IMR-90 (cell line): ENCODE results near the gene NPTN. TPM values are rescaled to one million over a fixed set of nuclear protein-coding genes. Genes with fewer than 3 reads are reported as not detected.

Experiments used
- ATAC-seq: fragments of 200-7000 bp; cut with Tn5 transposase; 2 replicates; pipeline ENCODE4 v1.9.1; 2020; ENCODE audit warnings: low read depth, mild to moderate bottlenecking, moderate library complexity
- BruUV-seq: library from RNA; stranded (reverse); fragments of 400-500 nt; replicated peaks from 2 replicates; lab custom pipeline; 2021; lab: Mats Ljungman, UMichigan
- CTCF ChIA-PET: fragments of 300-600 bp; formaldehyde crosslinking; extraction: SDS; loops from one replicate; lab custom pipeline; 2021; ENCODE audit warnings: antibody characterized with exemption; lab: Yijun Ruan, JAX
- POLR2A ChIA-PET: fragments of 300-600 bp; sonication (Branson Sonifier 250); formaldehyde crosslinking; loops from one replicate; lab custom pipeline; 2022; ENCODE audit warnings: antibody characterized with exemption; ENCODE audit not compliant: unreplicated experiment; lab: Charles Lee
- DNase-seq: peaks from one replicate; pipeline ENCODE4 v3.0.0; 2013
- H2AFZ ChIP-seq: replicated peaks from 2 replicates; pipeline ENCODE3; 2013; ENCODE audit warnings: low read length, mild to moderate bottlenecking; ENCODE audit not compliant: poor library complexity
- H2AK5ac ChIP-seq: 2 replicates; pipeline ENCODE4 v1.6.1; 2013; ENCODE audit warnings: low read depth, low read length, inconsistent platforms
- H2AK9ac ChIP-seq: replicated peaks from 2 replicates; pipeline ENCODE3; 2013; ENCODE audit warnings: mild to moderate bottlenecking, low read depth, low read length, moderate library complexity; ENCODE audit not compliant: poor library complexity
- H2BK120ac ChIP-seq: 2 replicates; pipeline ENCODE4 v1.6.1; 2013; ENCODE audit warnings: low read depth, low read length, inconsistent platforms
- H2BK15ac ChIP-seq: 3 replicates; pipeline ENCODE4 v1.6.1; 2013; ENCODE audit warnings: low read depth, low read length, inconsistent platforms
- H2BK20ac ChIP-seq: 2 replicates; pipeline ENCODE4 v1.6.1; 2013; ENCODE audit warnings: low read depth, mild to moderate bottlenecking, inconsistent platforms, low read length, moderate library complexity
- H2BK5ac ChIP-seq: 2 replicates; pipeline ENCODE4 v1.6.1; 2013; ENCODE audit warnings: mild to moderate bottlenecking, low read depth, low read length, inconsistent platforms; ENCODE audit not compliant: poor library complexity, severe bottlenecking
- H3K14ac ChIP-seq: replicated peaks from 2 replicates; pipeline ENCODE4 v1.6.1; 2013; ENCODE audit warnings: low read depth, low read length, inconsistent platforms
- H3K18ac ChIP-seq: 2 replicates; pipeline ENCODE4 v1.6.1; 2013; ENCODE audit warnings: low read depth, low read length, control low read depth
- H3K23ac ChIP-seq: 2 replicates; pipeline ENCODE4 v1.6.1; 2013; ENCODE audit warnings: low read depth, low read length, inconsistent platforms
- H3K27ac ChIP-seq: 2 replicates; pipeline ENCODE4 v1.5.1; 2013; ENCODE audit warnings: mild to moderate bottlenecking, control low read depth, low read length; ENCODE audit not compliant: insufficient read depth
- H3K27me3 ChIP-seq: 2 replicates; pipeline ENCODE4 v1.6.1; 2013; ENCODE audit warnings: low read length; ENCODE audit not compliant: control insufficient read depth, insufficient read depth
- H3K36me3 ChIP-seq: 2 replicates; pipeline ENCODE4 v1.6.1; 2013; ENCODE audit warnings: low read length, mixed read lengths; ENCODE audit not compliant: control insufficient read depth, insufficient read depth
- H3K4ac ChIP-seq: 2 replicates; pipeline ENCODE4 v1.6.1; 2013; ENCODE audit warnings: low read depth, low read length, inconsistent platforms
- H3K4me1 ChIP-seq: 2 replicates; pipeline ENCODE4 v1.6.1; 2013; ENCODE audit warnings: low read length, mixed read lengths; ENCODE audit not compliant: control insufficient read depth, insufficient read depth
- H3K4me2 ChIP-seq: 2 replicates; pipeline ENCODE4 v1.6.1; 2013; ENCODE audit warnings: low read depth, mild to moderate bottlenecking, control low read depth, low read length, moderate library complexity
- H3K4me3 ChIP-seq: 2 replicates; pipeline ENCODE4 v1.5.1; 2013; ENCODE audit warnings: low read depth, mild to moderate bottlenecking, control low read depth, low read length, moderate library complexity; ENCODE audit not compliant: insufficient read depth
- H3K56ac ChIP-seq: 2 replicates; pipeline ENCODE4 v1.6.1; 2013; ENCODE audit warnings: low read length, inconsistent platforms; ENCODE audit not compliant: insufficient read depth; ENCODE audit errors: extremely low read depth
- H3K79me1 ChIP-seq, 2 experiments: 2 replicates each; pipeline ENCODE4 v1.6.1; 2013; ENCODE audit warnings: low read length in 2 of 2, inconsistent platforms in 1 of 2, low read depth in 1 of 2
- H3K9ac ChIP-seq: 2 replicates; pipeline ENCODE4 v1.6.1; 2013; ENCODE audit warnings: low read depth, low read length, control low read depth
- H3K9me1 ChIP-seq: 2 replicates; pipeline ENCODE4 v1.6.1; 2013; ENCODE audit warnings: low read length, inconsistent platforms; ENCODE audit not compliant: insufficient read depth
- H3K9me3 ChIP-seq: 2 replicates; pipeline ENCODE4 v1.6.1; 2013; ENCODE audit warnings: low read length; ENCODE audit not compliant: control insufficient read depth, insufficient read depth
- H4K20me1 ChIP-seq: 2 replicates; pipeline ENCODE4 v1.6.1; 2013; ENCODE audit warnings: low read length, inconsistent platforms; ENCODE audit not compliant: insufficient read depth
- H4K5ac ChIP-seq: 2 replicates; pipeline ENCODE4 v1.6.1; 2013; ENCODE audit warnings: mild to moderate bottlenecking, low read depth, low read length, control low read depth
- H4K8ac ChIP-seq, 2 experiments: 2 replicates each; pipeline ENCODE4 v1.6.1; 2013; ENCODE audit warnings: low read depth in 2 of 2, low read length in 2 of 2, control low read depth in 1 of 2, inconsistent platforms in 1 of 2
- H4K91ac ChIP-seq: 2 replicates; pipeline ENCODE4 v1.6.1; 2013; ENCODE audit warnings: low read depth, low read length, inconsistent platforms; ENCODE audit not compliant: insufficient read depth
- BHLHE40 ChIP-seq: fragments of 150-350 bp; IDR thresholded peaks from 2 replicates; pipeline ENCODE4 v1.6.1; 2016; ENCODE audit warnings: mild to moderate bottlenecking, low read depth, low read length
- CEBPB ChIP-seq: IDR thresholded peaks from 2 replicates; pipeline ENCODE4 v1.6.1; 2012; ENCODE audit warnings: low read depth, low read length, improper control_type of control experiment
- CHD1 ChIP-seq: IDR thresholded peaks from 2 replicates; pipeline ENCODE4 v1.6.1; 2012; ENCODE audit warnings: low read depth, low read length, improper control_type of control experiment
- FOS ChIP-seq: fragments of 150-350 bp; IDR thresholded peaks from 2 replicates; pipeline ENCODE4 v1.6.1; 2016; ENCODE audit warnings: low read depth, low read length
- MAFK ChIP-seq: IDR thresholded peaks from 2 replicates; pipeline ENCODE4 v1.6.1; 2012; ENCODE audit warnings: low read depth, low read length, improper control_type of control experiment
- MAZ ChIP-seq: IDR thresholded peaks from 2 replicates; pipeline ENCODE4 v1.6.1; 2012; ENCODE audit warnings: low read depth, mild to moderate bottlenecking, low read length, improper control_type of control experiment, moderate library complexity, borderline replicate concordance
- MXI1 ChIP-seq: IDR thresholded peaks from 2 replicates; pipeline ENCODE4 v1.6.1; 2012; ENCODE audit warnings: low read depth, mild to moderate bottlenecking, low read length, moderate library complexity, borderline replicate concordance
- NFE2L2 ChIP-seq: fragments of 150-350 bp; IDR thresholded peaks from 2 replicates; pipeline ENCODE4 v1.6.1; 2016; ENCODE audit warnings: low read depth, mild to moderate bottlenecking, low read length
- POLR2A ChIP-seq: IDR thresholded peaks from 2 replicates; pipeline ENCODE4 v1.6.1; 2012; ENCODE audit warnings: mild to moderate bottlenecking, low read depth, low read length
- RAD21 ChIP-seq: IDR thresholded peaks from 2 replicates; pipeline ENCODE4 v1.6.1; 2012; ENCODE audit warnings: low read length, improper control_type of control experiment
- RCOR1 ChIP-seq: IDR thresholded peaks from 2 replicates; pipeline ENCODE4 v1.6.1; 2012; ENCODE audit warnings: mild to moderate bottlenecking, low read length, improper control_type of control experiment; ENCODE audit not compliant: insufficient replicate concordance
- SMC3 ChIP-seq: fragments of 150-350 bp; IDR thresholded peaks from 2 replicates; pipeline ENCODE4 v1.6.1; 2016; ENCODE audit warnings: low read depth, mild to moderate bottlenecking, antibody characterized with exemption, low read length, moderate library complexity
- WGBS, 2 experiments: methylation state at CpG; one replicate each; pipeline versions ENCODE4 v1.1.5 to v1.1.7; 2013; ENCODE audit warnings: missing lambda C conversion rate in 2 of 2; ENCODE audit not compliant: insufficient read length in 1 of 2; ENCODE audit errors: extremely low coverage in 2 of 2; 5-methylcytosine and 5-hydroxymethylcytosine counted together
- dilution Hi-C: fragments of 300-500 bp; cut with HindIII; formaldehyde crosslinking; loops from one replicate; pipeline ENCODE4 v1.14.3; 2018; ENCODE audit warnings: low sequenced_read_pairs; ENCODE audit not compliant: unreplicated experiment
- in situ Hi-C: fragments of 300-500 bp; cut with MboI; formaldehyde crosslinking; loops from 3 replicates; pipeline ENCODE4 v1.14.3; 2019; ENCODE audit warnings: low sequenced_read_pairs, inconsistent platforms, mixed read lengths
- intact Hi-C: fragments of 100-400 bp; cut with micrococcal nuclease; formaldehyde crosslinking; loops from 2 replicates; pipeline ENCODE4 v1.10.0; 2022
- polyA plus RNA-seq, 3 experiments: library from polyadenylated mRNA; depleted of rRNA; stranded (reverse); fragments of >200 nt; gene quantifications; 2 replicates each; pipeline ENCODE4 v1.2.3, GENCODE V29; 2012; ENCODE audit warnings: low replicate concordance in 1 of 3
- total RNA-seq: library from RNA; depleted of rRNA; stranded (reverse); fragments of >200 nt; gene quantifications from 2 replicates; pipeline ENCODE4 v1.2.3, GENCODE V29; 2012
- TF ChIP-seq, protein P1 (sequence below): fragments of 150-350 bp; IDR thresholded peaks from 2 replicates; pipeline ENCODE4 v1.6.1; 2017; ENCODE audit warnings: mild to moderate bottlenecking, antibody characterized with exemption, low read length, low read depth
- TF ChIP-seq, protein P2 (sequence below): conservative IDR thresholded peaks from 2 replicates; pipeline ENCODE4 v1.5.1; 2012; ENCODE audit warnings: mild to moderate bottlenecking, low read depth, low read length, improper control_type of control experiment
- TF ChIP-seq, protein P3 (sequence below): fragments of 150-350 bp; IDR thresholded peaks from 2 replicates; pipeline ENCODE4 v1.6.1; 2016; ENCODE audit warnings: low read depth, mild to moderate bottlenecking, low read length, moderate library complexity, borderline replicate concordance

The NPTN gene
- total and polyA plus RNA-seq, 2 of the 4 experiments (the other 2 are of a cell fraction) = 171 to 329 TPM

DNA sequence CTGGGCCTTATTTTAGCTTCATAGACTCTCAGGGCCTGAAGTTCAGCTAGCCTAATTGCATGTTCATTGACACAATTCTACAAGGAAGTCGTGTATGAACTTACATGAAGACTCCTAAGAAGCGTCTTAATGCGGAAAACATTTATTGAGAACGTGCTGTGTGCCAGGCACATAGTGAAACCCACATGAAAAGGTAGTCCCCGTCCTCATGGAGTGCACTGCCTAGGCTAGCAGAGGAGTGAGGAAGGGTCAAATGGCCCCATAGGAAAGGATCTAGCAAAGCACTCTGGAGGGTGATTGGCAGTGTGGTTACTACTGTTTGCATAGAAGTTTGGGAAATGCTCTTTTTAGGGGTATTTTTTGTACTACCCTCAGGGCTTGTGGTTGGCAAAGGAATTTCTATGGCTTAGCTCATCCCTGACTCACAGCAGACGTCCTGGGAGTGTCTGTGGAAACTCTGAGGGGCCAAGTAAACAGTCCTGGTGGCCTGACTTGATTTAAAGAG is 854 bp upstream of the NPTN start:
- intact Hi-C loops (loop anchor here (2.0 kb wide), 1 partner anchor 35 kb away; no protein-coding TSS in a partner anchor), in situ Hi-C loops (loop anchor here (5.0 kb wide), 1 partner anchor 62 kb away; no protein-coding TSS in a partner anchor)
- TF ChIP-seq SMC3 (no peak), RAD21 (no peak), MAZ (peak; percentile 11; the same call in 1 of the 2 replicates), FOS (peak; percentile 93), POLR2A (no peak; the same call in 1 of the 2 replicates), CEBPB (peak; percentile 66), NFE2L2 (no peak), MAFK (0 out of 2 replicates have a peak, but pooled peaks have one; percentile 8), BHLHE40 (no peak), RCOR1 (no peak), CHD1 (no peak), MXI1 (no peak)
- TF ChIP-seq, protein P1, sequence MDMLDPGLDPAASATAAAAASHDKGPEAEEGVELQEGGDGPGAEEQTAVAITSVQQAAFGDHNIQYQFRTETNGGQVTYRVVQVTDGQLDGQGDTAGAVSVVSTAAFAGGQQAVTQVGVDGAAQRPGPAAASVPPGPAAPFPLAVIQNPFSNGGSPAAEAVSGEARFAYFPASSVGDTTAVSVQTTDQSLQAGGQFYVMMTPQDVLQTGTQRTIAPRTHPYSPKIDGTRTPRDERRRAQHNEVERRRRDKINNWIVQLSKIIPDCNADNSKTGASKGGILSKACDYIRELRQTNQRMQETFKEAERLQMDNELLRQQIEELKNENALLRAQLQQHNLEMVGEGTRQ = no peak
- TF ChIP-seq, protein P2, sequence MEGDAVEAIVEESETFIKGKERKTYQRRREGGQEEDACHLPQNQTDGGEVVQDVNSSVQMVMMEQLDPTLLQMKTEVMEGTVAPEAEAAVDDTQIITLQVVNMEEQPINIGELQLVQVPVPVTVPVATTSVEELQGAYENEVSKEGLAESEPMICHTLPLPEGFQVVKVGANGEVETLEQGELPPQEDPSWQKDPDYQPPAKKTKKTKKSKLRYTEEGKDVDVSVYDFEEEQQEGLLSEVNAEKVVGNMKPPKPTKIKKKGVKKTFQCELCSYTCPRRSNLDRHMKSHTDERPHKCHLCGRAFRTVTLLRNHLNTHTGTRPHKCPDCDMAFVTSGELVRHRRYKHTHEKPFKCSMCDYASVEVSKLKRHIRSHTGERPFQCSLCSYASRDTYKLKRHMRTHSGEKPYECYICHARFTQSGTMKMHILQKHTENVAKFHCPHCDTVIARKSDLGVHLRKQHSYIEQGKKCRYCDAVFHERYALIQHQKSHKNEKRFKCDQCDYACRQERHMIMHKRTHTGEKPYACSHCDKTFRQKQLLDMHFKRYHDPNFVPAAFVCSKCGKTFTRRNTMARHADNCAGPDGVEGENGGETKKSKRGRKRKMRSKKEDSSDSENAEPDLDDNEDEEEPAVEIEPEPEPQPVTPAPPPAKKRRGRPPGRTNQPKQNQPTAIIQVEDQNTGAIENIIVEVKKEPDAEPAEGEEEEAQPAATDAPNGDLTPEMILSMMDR = no peak
- TF ChIP-seq, protein P3, sequence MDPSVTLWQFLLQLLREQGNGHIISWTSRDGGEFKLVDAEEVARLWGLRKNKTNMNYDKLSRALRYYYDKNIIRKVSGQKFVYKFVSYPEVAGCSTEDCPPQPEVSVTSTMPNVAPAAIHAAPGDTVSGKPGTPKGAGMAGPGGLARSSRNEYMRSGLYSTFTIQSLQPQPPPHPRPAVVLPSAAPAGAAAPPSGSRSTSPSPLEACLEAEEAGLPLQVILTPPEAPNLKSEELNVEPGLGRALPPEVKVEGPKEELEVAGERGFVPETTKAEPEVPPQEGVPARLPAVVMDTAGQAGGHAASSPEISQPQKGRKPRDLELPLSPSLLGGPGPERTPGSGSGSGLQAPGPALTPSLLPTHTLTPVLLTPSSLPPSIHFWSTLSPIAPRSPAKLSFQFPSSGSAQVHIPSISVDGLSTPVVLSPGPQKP = no peak

More for the DNA sequence above, 854 bp upstream of the NPTN start:
- DNase-seq (peak; percentile 96), ATAC-seq (peak; percentile 28)
- Histone ChIP-seq H3K9me1 (peaks cover 9% of the 10 kb centered on the region), H4K20me1 (peaks cover 38% of the 10 kb centered on the region), H3K4me1 (peaks cover 13% of the 10 kb centered on the region), H3K4ac (peak overlapping the region; percentile 97), H2AFZ (peak overlapping the region; percentile 75), H3K56ac (peak overlapping the region; percentile 89; the same call in 1 of the 2 replicates), H2BK20ac (peak overlapping the region; percentile 81), H2BK120ac (peak overlapping the region; percentile 90), H3K14ac (peak overlapping the region; percentile 98), H3K4me3 (no peak overlapping the region), H3K23ac (peak overlapping the region; percentile 89), H2BK5ac (peak overlapping the region; percentile 91), H4K5ac (peak overlapping the region; percentile 66), H2AK9ac (peak overlapping the region; percentile 61), H3K9ac (peak overlapping the region; percentile 66), H3K4me2 (peak overlapping the region; percentile 79), H4K91ac (peak overlapping the region; percentile 95), H3K36me3 (no peaks in the 10 kb centered on the region), H2BK15ac (peak overlapping the region; percentile 79; the same call in 2 of the 3 replicates), H3K18ac (peak overlapping the region; percentile 64), H3K9me3 (no peaks in the 10 kb centered on the region), H4K8ac (peak overlapping the region; percentile 90 to 97), H3K27ac (peak overlapping the region; percentile 76), H2AK5ac (peak overlapping the region; percentile 82), H3K27me3 (no peaks in the 10 kb centered on the region), H3K79me1 (peaks cover 5 to 46% of the 10 kb centered on the region in 2 experiments; a peak in 2 of 4 replicates)
- CTCF ChIA-PET = interaction anchor here (0.6 to 4.7 kb wide), 6 partner anchors 10 to 79 kb away, joined by 3 to 33 read pairs (median 8); no protein-coding TSS in a partner anchor
- no TSS peak for BruUV-seq
- dilution Hi-C loops = no loop called here
- WGBS, 2 experiments = 50% methylated on average over 6 of the region's 6 CpGs; no CpG with 5 or more reads in 1 of the 2 experiments
- POLR2A ChIA-PET = no interaction called here
